GM23338 (cell line): ENCODE data around the gene BATF3. TPM values are rescaled to one million over a fixed set of nuclear protein-coding genes. Genes with fewer than 3 reads are reported as not detected.

ENCODE experiments used
- ATAC-seq: fragments of 200-7000 bp; cut with Tn5 transposase; 3 replicates; pipeline ENCODE4 v1.9.1; 2020
- DNase-seq: peaks from one replicate; pipeline ENCODE4 v3.0.0-alpha.2; 2015; ENCODE audit warnings: low spot score
- H2AFZ ChIP-seq: fragments of 200-600 bp; sonication (generic); 2 replicates; pipeline ENCODE4 v1.8.0; 2016; ENCODE audit warnings: antibody characterized with exemption, mild to moderate bottlenecking, moderate library complexity
- H3F3A ChIP-seq: fragments of 200-600 bp; sonication (generic); replicated peaks from 2 replicates; pipeline ENCODE4 v1.8.0; 2017; ENCODE audit warnings: antibody characterized with exemption, mixed run types, low read depth
- H3K27ac ChIP-seq: fragments of 200-600 bp; sonication (generic); 2 replicates; pipeline ENCODE4 v1.6.1; 2016; ENCODE audit warnings: low read depth
- H3K27me3 ChIP-seq: fragments of 200-600 bp; sonication (generic); 2 replicates; pipeline ENCODE4 v1.8.0; 2016; ENCODE audit warnings: mild to moderate bottlenecking, mixed run types, moderate library complexity; ENCODE audit not compliant: insufficient read depth
- H3K36me3 ChIP-seq: fragments of 200-600 bp; sonication (generic); 2 replicates; pipeline ENCODE4 v1.8.0; 2016; ENCODE audit warnings: mild to moderate bottlenecking; ENCODE audit not compliant: insufficient read depth
- H3K4me1 ChIP-seq: fragments of 200-600 bp; sonication (generic); 2 replicates; pipeline ENCODE4 v1.8.0; 2016; ENCODE audit warnings: mild to moderate bottlenecking, moderate library complexity; ENCODE audit not compliant: insufficient read depth
- H3K4me2 ChIP-seq: fragments of 200-600 bp; sonication (generic); 2 replicates; pipeline ENCODE4 v1.7.1; 2017; ENCODE audit warnings: mixed run types
- H3K4me3 ChIP-seq: fragments of 200-600 bp; sonication (generic); 2 replicates; pipeline ENCODE4 v1.6.1; 2016; ENCODE audit warnings: mixed run types
- H3K79me2 ChIP-seq: fragments of 200-600 bp; sonication (generic); replicated peaks from 2 replicates; pipeline ENCODE4 v1.8.0; 2017; ENCODE audit warnings: mild to moderate bottlenecking; ENCODE audit not compliant: insufficient read depth
- H3K9me2 ChIP-seq: fragments of 200-600 bp; sonication (generic); 2 replicates; pipeline ENCODE4 v1.8.0; 2017; ENCODE audit not compliant: insufficient read depth
- H4K20me1 ChIP-seq: fragments of 200-600 bp; sonication (generic); replicated peaks from 2 replicates; pipeline ENCODE4 v1.8.0; 2017; ENCODE audit warnings: mild to moderate bottlenecking; ENCODE audit not compliant: insufficient read depth
- H3K27ac Mint-ChIP-seq: 2 replicates; pipeline ENCODE4 v1.8.0; 2020; ENCODE audit warnings: inconsistent platforms, mild to moderate bottlenecking, moderate library complexity, mixed read lengths
- H3K27me3 Mint-ChIP-seq: 3 replicates; pipeline ENCODE4 v1.8.0; 2022; ENCODE audit warnings: low read depth, mild to moderate bottlenecking, moderate library complexity, mixed read lengths, inconsistent platforms; ENCODE audit not compliant: insufficient read depth, poor library complexity
- H3K36me3 Mint-ChIP-seq: 3 replicates; pipeline ENCODE4 v1.8.0; 2021; ENCODE audit warnings: low read depth, mild to moderate bottlenecking, inconsistent platforms, moderate library complexity, mixed read lengths
- H3K4me1 Mint-ChIP-seq: 3 replicates; pipeline ENCODE4 v1.8.0; 2020; ENCODE audit warnings: mild to moderate bottlenecking, inconsistent platforms, mixed read lengths
- H3K4me3 Mint-ChIP-seq: 3 replicates; pipeline ENCODE4 v1.8.0; 2021; ENCODE audit warnings: moderate library complexity, mild to moderate bottlenecking, inconsistent platforms, mixed read lengths
- H3K9me3 Mint-ChIP-seq: 3 replicates; pipeline ENCODE4 v1.8.0; 2020; ENCODE audit warnings: moderate library complexity, mild to moderate bottlenecking, inconsistent platforms, mixed read lengths
- CREB1 ChIP-seq: fragments of 250-450 bp; sonication (Bioruptor Pico); IDR thresholded peaks from 2 replicates; pipeline ENCODE4 v1.5.0; 2020; ENCODE audit warnings: low read depth, mild to moderate bottlenecking, moderate library complexity
- EZH2 ChIP-seq: fragments of 200-600 bp; sonication (generic); IDR thresholded peaks from one replicate; pipeline ENCODE4 v1.8.0; 2017; ENCODE audit warnings: antibody characterized with exemption, mild to moderate bottlenecking, low read depth; ENCODE audit not compliant: unreplicated experiment
- EZH2phosphoT487 ChIP-seq: fragments of 200-600 bp; sonication (generic); IDR thresholded peaks from one replicate; pipeline ENCODE4 v1.8.1; 2018; ENCODE audit warnings: antibody characterized with exemption; ENCODE audit not compliant: unreplicated experiment
- JUNB ChIP-seq: IDR thresholded peaks from one replicate; pipeline ENCODE4 v1.6.1; 2016; ENCODE audit warnings: antibody characterized with exemption; ENCODE audit not compliant: unreplicated experiment
- NANOG ChIP-seq: IDR thresholded peaks from 2 replicates; pipeline ENCODE4 v1.6.1; 2016; ENCODE audit warnings: antibody characterized with exemption, borderline replicate concordance
- POLR2AphosphoS5 ChIP-seq: IDR thresholded peaks from 2 replicates; pipeline ENCODE4 v1.6.1; 2016; ENCODE audit warnings: antibody characterized with exemption, low read depth
- STAT1 ChIP-seq: IDR thresholded peaks from one replicate; pipeline ENCODE4 v1.6.1; 2016; ENCODE audit warnings: antibody characterized with exemption; ENCODE audit not compliant: unreplicated experiment
- ZNF114 ChIP-seq: fragments of 250-450 bp; sonication (Bioruptor Pico); IDR thresholded peaks from 2 replicates; pipeline ENCODE4 v1.5.0; 2020; ENCODE audit warnings: mild to moderate bottlenecking, moderate library complexity
- ZNF331 ChIP-seq: fragments of 250-450 bp; sonication (Bioruptor Pico); IDR thresholded peaks from 2 replicates; pipeline ENCODE4 v1.5.0; 2020; ENCODE audit warnings: low read depth, mild to moderate bottlenecking, moderate library complexity
- polyA plus RNA-seq: library from polyadenylated mRNA; unstranded; fragments of >200 nt; fragmentation: Nextera tagmentation; extraction: Ambion mirVana; gene quantifications from 2 replicates; pipeline ENCODE4 v1.2.1, GENCODE V29; 2016
- total RNA-seq: library from RNA; depleted of rRNA; stranded (reverse); fragments of >200 nt; shearing (Covaris generic); gene quantifications from 2 replicates; pipeline ENCODE4 v1.2.3, GENCODE V29; 2014
- TF ChIP-seq, protein P1 (sequence below): IDR thresholded peaks from one replicate; pipeline ENCODE4 v1.6.1; 2018; ENCODE audit warnings: antibody characterized with exemption; ENCODE audit not compliant: unreplicated experiment
- TF ChIP-seq, protein P2 (sequence below), 2 experiments: fragments of 200-600 bp in 1 of 2; sonication (generic) in 1 of 2; conservative IDR thresholded peaks; 2 replicates each; pipeline versions ENCODE4 v1.5.1 to v1.6.1; 2016 to 2017; ENCODE audit warnings: antibody characterized with exemption in 2 of 2, low read depth in 2 of 2, mild to moderate bottlenecking in 2 of 2, moderate library complexity in 1 of 2
- TF ChIP-seq, protein P3 (sequence below): fragments of 250-450 bp; sonication (Bioruptor Pico); IDR thresholded peaks from 2 replicates; pipeline ENCODE4 v1.5.0; 2020; ENCODE audit warnings: mild to moderate bottlenecking, moderate library complexity
- TF ChIP-seq, protein P4 (sequence below): IDR thresholded peaks from 2 replicates; pipeline ENCODE4 v1.6.1; 2016; ENCODE audit warnings: antibody characterized with exemption

The BATF3 gene
- total and polyA plus RNA-seq, 2 experiments from 2014 or later = 3.6 to 7.8 TPM

DNA sequence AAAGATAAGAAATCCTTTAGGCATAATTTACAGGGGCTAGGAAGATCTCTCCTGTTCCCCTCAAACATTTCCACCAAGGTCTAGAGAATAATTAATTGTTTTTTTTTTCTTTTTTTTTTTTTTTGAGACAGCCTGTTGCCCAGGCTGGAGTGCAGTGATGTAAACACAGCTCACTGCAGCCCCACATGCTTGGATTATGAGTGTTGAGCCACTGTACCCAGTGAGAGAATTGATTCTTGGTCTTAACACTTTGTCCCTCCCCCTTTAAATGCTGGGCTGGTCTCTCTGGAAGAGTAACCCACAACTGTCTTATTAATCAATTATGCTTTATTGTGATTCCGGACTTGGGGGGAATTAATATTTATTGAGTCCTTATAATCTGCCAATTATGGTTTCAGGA lies 57.7 kb downstream of the BATF3 start:
- Histone ChIP-seq H3K36me3 (no peaks in the 10 kb centered on the region), H3K9me2 (peaks cover 3% of the 10 kb centered on the region; the same call in 1 of the 2 replicates)
- no peak overlapping the region for H3K27ac Mint-ChIP-seq

More for the DNA sequence above, 57.7 kb downstream of the BATF3 start:
- no peaks in the 10 kb centered on the region for H3K9me3 Mint-ChIP-seq
- H3K27ac ChIP-seq = no peak overlapping the region
- TF ChIP-seq EZH2phosphoT487 (no peak), JUNB (no peak), POLR2AphosphoS5 (no peak), EZH2 (no peak), ZNF331 (CRISPR knock-in tag) (no peak), CREB1 (no peak), ZNF114 (CRISPR knock-in tag) (no peak), STAT1 (no peak), NANOG (no peak)
- TF ChIP-seq, protein P1, sequence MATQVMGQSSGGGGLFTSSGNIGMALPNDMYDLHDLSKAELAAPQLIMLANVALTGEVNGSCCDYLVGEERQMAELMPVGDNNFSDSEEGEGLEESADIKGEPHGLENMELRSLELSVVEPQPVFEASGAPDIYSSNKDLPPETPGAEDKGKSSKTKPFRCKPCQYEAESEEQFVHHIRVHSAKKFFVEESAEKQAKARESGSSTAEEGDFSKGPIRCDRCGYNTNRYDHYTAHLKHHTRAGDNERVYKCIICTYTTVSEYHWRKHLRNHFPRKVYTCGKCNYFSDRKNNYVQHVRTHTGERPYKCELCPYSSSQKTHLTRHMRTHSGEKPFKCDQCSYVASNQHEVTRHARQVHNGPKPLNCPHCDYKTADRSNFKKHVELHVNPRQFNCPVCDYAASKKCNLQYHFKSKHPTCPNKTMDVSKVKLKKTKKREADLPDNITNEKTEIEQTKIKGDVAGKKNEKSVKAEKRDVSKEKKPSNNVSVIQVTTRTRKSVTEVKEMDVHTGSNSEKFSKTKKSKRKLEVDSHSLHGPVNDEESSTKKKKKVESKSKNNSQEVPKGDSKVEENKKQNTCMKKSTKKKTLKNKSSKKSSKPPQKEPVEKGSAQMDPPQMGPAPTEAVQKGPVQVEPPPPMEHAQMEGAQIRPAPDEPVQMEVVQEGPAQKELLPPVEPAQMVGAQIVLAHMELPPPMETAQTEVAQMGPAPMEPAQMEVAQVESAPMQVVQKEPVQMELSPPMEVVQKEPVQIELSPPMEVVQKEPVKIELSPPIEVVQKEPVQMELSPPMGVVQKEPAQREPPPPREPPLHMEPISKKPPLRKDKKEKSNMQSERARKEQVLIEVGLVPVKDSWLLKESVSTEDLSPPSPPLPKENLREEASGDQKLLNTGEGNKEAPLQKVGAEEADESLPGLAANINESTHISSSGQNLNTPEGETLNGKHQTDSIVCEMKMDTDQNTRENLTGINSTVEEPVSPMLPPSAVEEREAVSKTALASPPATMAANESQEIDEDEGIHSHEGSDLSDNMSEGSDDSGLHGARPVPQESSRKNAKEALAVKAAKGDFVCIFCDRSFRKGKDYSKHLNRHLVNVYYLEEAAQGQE = no peak
- TF ChIP-seq, protein P2, sequence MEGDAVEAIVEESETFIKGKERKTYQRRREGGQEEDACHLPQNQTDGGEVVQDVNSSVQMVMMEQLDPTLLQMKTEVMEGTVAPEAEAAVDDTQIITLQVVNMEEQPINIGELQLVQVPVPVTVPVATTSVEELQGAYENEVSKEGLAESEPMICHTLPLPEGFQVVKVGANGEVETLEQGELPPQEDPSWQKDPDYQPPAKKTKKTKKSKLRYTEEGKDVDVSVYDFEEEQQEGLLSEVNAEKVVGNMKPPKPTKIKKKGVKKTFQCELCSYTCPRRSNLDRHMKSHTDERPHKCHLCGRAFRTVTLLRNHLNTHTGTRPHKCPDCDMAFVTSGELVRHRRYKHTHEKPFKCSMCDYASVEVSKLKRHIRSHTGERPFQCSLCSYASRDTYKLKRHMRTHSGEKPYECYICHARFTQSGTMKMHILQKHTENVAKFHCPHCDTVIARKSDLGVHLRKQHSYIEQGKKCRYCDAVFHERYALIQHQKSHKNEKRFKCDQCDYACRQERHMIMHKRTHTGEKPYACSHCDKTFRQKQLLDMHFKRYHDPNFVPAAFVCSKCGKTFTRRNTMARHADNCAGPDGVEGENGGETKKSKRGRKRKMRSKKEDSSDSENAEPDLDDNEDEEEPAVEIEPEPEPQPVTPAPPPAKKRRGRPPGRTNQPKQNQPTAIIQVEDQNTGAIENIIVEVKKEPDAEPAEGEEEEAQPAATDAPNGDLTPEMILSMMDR (conservative IDR thresholded peaks at IDR 0.05; ENCODE audit: low read depth in 2 of 2) = no peak
- TF ChIP-seq, protein P3, sequence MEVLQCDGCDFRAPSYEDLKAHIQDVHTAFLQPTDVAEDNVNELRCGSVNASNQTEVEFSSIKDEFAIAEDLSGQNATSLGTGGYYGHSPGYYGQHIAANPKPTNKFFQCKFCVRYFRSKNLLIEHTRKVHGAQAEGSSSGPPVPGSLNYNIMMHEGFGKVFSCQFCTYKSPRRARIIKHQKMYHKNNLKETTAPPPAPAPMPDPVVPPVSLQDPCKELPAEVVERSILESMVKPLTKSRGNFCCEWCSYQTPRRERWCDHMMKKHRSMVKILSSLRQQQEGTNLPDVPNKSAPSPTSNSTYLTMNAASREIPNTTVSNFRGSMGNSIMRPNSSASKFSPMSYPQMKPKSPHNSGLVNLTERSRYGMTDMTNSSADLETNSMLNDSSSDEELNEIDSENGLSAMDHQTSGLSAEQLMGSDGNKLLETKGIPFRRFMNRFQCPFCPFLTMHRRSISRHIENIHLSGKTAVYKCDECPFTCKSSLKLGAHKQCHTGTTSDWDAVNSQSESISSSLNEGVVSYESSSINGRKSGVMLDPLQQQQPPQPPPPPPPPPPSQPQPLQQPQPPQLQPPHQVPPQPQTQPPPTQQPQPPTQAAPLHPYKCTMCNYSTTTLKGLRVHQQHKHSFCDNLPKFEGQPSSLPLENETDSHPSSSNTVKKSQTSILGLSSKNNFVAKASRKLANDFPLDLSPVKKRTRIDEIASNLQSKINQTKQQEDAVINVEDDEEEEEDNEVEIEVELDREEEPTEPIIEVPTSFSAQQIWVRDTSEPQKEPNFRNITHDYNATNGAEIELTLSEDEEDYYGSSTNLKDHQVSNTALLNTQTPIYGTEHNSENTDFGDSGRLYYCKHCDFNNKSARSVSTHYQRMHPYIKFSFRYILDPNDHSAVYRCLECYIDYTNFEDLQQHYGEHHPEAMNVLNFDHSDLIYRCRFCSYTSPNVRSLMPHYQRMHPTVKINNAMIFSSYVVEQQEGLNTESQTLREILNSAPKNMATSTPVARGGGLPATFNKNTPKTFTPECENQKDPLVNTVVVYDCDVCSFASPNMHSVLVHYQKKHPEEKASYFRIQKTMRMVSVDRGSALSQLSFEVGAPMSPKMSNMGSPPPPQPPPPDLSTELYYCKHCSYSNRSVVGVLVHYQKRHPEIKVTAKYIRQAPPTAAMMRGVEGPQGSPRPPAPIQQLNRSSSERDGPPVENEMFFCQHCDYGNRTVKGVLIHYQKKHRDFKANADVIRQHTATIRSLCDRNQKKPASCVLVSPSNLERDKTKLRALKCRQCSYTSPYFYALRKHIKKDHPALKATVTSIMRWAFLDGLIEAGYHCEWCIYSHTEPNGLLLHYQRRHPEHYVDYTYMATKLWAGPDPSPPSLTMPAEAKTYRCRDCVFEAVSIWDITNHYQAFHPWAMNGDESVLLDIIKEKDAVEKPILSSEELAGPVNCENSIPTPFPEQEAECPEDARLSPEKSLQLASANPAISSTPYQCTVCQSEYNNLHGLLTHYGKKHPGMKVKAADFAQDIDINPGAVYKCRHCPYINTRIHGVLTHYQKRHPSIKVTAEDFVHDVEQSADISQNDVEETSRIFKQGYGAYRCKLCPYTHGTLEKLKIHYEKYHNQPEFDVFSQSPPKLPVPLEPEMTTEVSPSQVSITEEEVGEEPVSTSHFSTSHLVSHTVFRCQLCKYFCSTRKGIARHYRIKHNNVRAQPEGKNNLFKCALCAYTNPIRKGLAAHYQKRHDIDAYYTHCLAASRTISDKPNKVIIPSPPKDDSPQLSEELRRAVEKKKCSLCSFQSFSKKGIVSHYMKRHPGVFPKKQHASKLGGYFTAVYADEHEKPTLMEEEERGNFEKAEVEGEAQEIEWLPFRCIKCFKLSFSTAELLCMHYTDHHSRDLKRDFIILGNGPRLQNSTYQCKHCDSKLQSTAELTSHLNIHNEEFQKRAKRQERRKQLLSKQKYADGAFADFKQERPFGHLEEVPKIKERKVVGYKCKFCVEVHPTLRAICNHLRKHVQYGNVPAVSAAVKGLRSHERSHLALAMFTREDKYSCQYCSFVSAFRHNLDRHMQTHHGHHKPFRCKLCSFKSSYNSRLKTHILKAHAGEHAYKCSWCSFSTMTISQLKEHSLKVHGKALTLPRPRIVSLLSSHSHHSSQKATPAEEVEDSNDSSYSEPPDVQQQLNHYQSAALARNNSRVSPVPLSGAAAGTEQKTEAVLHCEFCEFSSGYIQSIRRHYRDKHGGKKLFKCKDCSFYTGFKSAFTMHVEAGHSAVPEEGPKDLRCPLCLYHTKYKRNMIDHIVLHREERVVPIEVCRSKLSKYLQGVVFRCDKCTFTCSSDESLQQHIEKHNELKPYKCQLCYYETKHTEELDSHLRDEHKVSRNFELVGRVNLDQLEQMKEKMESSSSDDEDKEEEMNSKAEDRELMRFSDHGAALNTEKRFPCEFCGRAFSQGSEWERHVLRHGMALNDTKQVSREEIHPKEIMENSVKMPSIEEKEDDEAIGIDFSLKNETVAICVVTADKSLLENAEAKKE (CRISPR knock-in tag) = no peak
- TF ChIP-seq, protein P4, sequence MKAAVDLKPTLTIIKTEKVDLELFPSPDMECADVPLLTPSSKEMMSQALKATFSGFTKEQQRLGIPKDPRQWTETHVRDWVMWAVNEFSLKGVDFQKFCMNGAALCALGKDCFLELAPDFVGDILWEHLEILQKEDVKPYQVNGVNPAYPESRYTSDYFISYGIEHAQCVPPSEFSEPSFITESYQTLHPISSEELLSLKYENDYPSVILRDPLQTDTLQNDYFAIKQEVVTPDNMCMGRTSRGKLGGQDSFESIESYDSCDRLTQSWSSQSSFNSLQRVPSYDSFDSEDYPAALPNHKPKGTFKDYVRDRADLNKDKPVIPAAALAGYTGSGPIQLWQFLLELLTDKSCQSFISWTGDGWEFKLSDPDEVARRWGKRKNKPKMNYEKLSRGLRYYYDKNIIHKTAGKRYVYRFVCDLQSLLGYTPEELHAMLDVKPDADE = no peak
- H3K27me3 ChIP-seq = no peaks in the 10 kb centered on the region
- peaks cover 8% of the 10 kb centered on the region; the same call in 1 of the 2 replicates for H3K4me1 ChIP-seq
- H3F3A ChIP-seq = no peaks in the 10 kb centered on the region
- no peaks in the 10 kb centered on the region for H3K36me3 Mint-ChIP-seq
- no peaks in the 10 kb centered on the region for H3K79me2 ChIP-seq
- no peak overlapping the region for H3K4me2 ChIP-seq
- no peak overlapping the region for H3K4me3 ChIP-seq
- H4K20me1 ChIP-seq = no peaks in the 10 kb centered on the region
- ATAC-seq (no peak), DNase-seq (no peak)
- H2AFZ ChIP-seq = no peak overlapping the region
- peaks cover 13% of the 10 kb centered on the region for H3K4me1 Mint-ChIP-seq
- H3K27me3 Mint-ChIP-seq = peaks cover 11% of the 10 kb centered on the region
- H3K4me3 Mint-ChIP-seq = no peak overlapping the region
